HG02973 (cell line): Measurements from ENCODE around the gene CCDC92.

Source experiments
- ATAC-seq: cut with Tn5 transposase; IDR thresholded peaks from one replicate; pipeline ENCODE4 v1.9.1; 2021; ENCODE audit warnings: moderate library complexity; ENCODE audit not compliant: unreplicated experiment

Gene CCDC92

DNA sequence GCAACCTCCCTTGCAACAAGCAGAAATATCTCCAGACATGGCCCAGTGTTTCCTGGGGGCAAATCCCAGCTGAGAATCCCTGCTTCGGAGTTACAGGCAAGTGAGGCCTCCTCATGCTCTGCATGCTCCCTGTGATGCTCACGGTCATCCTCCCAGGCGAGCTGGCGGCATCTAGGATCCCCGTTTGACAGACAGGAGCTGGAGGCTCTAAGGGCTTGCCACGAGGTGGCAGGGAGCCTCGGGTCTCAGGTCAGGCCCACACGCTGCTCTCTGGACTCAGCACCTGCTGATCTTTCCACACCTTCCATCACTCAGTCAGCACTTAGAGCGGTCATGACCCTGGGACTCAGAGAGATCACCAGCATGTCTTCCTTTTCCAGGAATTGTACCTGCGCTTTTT is 79.8 kb downstream of the CCDC92 start:
- ATAC-seq: no peak

DNA sequence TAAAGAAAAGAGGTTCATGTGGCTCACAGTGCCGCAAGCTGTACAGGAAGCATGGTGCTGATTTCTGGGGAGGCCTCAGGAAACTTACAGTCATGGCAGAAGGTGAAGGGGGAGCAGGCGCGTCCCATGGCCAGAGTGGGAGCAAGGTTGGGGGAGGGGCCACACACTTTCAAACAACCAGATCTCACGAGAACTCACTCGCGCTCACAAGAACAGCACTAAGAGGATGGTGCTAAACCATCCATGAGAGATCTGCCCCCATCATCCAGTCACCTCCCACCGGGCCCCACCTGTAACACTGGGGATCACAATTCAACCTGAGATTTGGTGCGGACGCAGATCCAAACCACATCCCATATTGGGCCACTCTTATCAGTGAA is 80.5 kb downstream of the CCDC92 start:
- no peak for ATAC-seq

DNA sequence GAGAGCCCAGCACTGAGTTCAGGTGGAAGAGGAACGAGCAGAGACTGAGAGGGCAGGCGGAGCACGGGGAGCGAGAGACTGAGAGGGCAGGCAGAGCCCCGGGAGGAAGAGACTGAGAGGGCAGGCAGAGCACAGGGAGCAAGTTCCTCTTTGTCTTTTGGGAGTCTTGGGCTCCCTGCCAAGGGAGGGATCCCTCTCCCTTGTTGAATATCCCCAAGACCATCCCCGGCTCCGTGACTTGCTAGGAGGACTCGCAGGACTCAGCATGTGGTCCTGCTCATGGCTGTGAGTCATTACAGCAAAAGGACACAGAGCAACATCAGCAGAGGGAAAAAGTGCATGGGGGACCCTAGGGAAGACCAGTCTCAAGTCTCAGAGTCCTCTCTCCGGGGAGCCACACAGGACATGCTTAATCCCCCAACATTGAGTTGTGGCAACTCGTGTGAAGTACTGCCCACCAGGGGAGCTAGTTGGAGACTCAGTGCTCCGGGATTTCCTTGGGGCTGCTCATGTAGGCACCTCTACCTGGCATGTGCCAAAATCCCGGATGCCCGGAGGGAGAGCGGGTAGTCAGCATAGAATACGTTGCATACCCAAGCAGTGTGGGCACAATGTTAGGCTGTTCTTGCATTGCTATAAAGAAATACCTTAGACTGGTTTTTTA is 81.0 kb downstream of the CCDC92 start:
- ATAC-seq: no peak

DNA sequence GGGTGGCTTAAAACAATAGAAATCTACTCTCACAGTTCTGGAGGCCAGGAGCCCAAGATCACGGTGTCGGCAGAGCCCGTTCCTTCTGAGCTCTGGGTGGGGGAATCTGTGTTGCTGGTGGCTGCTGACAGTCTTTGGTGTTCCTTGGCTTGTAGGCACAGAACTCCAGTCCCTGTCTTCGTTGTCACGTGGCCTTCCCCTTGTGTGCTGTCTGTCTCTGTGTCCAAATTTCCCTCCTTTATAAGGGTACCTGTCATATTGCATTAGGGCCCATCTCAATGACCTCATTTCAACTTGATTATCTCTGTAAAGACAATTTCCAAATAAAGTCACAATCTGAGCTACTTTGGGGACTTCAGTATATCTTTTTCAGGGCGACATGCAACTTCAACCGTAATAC is 81.6 kb downstream of the CCDC92 start:
- ATAC-seq: no peak

DNA sequence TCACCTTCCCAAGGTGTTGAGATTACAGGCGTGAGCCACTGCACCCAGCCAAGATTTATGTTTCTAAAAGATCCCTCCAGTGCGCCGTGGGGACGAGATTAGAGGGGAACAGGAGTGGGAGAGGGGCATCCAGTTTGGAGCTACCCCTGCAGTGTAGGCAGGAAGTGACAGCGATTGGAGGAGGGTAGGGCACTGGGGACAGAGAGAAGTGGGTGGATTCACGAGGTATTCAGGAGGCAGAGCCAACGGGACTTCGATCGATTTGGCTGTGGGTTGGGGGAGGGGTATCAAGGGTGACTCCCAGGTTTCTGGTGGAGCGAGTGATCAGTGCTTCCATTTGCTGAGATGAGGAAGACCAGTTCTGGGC is 82.1 kb downstream of the CCDC92 start:
- ATAC-seq: no peak

DNA sequence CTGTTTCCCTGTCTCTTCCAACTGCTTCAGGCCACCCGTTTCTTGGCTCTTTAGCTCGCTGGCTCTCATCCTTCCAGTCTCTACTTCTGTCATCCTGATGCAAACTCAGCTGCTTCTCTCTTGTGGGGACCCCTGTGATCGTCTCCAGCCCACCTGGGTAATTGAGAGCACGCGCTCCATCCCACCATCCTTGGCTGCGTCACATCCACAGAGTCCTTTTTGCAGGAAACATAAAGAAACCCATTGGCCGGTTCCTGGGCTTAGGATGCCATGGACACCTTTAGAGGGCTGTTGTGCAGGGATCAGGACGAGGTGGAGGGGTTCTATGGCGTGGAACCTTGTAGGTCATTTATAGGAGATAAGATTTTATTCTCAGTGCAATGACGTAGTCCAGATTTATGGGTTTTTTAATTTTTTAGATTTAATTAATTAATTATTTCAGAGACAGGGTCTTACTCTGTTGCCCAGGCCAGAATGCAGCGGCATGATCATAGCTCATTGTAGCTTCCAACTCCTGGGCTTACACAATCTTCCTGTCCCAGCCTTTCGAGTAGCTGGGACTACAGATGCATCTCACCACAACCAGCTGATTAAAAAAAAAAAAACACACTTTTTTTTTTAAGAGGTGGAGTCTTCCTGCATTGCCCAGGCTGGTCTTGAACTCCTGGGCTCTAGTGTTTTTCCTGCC is 82.6 kb downstream of the CCDC92 start:
- no peak for ATAC-seq

DNA sequence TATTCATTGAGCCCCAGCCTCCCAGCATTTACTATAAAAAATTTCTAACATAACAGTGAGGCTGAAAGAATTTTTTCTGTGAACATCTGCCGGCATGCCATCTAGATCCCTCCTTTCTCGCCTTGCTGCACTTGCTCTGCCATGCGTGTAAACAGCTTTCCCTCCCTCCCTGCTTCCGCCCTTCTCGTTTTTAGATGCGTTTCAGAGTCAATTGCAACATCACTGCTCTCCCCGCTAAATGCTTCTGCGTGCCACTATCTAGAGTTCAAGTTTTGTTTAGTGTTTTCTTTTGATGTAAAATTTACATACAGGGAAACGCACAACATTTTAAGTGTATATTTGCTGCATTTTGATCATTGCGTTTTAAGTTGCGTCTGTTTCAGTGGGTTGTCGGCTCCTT is 83.6 kb downstream of the CCDC92 start:
- no peak for ATAC-seq

DNA sequence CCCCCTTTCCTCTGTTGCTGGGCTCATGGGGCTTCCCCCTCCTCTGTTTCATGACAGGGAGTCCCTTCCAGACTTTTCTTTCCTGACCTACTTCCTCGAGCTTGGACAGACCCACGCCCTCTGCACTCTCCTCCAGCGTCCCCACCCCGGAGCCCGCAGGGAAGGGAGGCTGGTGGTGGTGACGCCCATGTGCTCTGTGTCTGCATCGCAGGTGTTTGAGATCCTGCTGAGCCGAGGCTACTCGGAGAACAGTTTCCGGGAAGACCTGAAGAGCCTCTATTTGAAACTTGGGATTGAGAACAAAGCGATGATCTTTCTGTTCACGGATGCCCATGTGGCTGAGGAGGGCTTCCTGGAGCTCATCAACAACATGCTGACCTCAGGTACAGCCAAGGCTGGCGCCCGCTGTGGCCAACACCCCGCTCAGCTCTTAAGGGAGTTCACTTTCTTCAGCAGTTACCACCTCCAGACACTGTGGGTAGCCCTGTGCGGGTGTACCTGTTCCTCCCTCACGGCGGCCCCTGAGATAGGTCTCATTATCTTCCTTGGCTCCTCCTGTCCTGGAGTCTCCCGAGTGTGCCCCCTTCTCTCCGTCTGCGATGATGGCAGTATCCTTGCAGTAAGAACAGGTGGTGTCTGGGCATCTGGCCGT is 85.6 kb downstream of the CCDC92 start:
- ATAC-seq: no peak

DNA sequence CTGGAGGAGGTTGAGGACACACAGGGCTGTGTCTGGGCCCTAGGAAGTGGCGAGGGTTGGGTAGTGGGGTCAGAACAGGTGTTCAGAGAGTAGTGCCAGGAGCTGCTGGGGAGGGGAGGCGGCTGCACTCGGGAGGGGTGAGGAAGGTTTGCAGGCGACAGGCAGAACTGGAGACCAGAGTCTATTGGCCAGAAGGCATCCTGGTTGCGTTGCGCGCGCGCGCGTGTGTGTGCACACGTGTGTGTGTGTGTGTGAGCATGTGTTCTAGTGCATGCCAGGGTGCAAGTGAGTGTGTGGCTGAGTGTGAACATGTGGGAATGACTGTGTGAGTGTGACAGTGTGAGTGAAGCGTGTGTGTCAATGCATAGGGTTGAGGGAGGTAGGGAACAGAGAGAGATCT is 86.4 kb downstream of the CCDC92 start:
- ATAC-seq: no peak
